IMR-90 (cell line): Measurements from ENCODE around the gene KATNBL1. TPM values are rescaled to one million over a fixed set of nuclear protein-coding genes. Genes with fewer than 3 reads are reported as not detected.

Experiments used
- ATAC-seq: fragments of 200-7000 bp; cut with Tn5 transposase; 2 replicates; pipeline ENCODE4 v1.9.1; 2020; ENCODE audit warnings: low read depth, mild to moderate bottlenecking, moderate library complexity
- BruUV-seq: library from RNA; stranded (reverse); fragments of 400-500 nt; replicated peaks from 2 replicates; lab custom pipeline; 2021; lab: Mats Ljungman, UMichigan
- CTCF ChIA-PET: fragments of 300-600 bp; formaldehyde crosslinking; extraction: SDS; loops from one replicate; lab custom pipeline; 2021; ENCODE audit warnings: antibody characterized with exemption; lab: Yijun Ruan, JAX
- POLR2A ChIA-PET: fragments of 300-600 bp; sonication (Branson Sonifier 250); formaldehyde crosslinking; loops from one replicate; lab custom pipeline; 2022; ENCODE audit warnings: antibody characterized with exemption; ENCODE audit not compliant: unreplicated experiment; lab: Charles Lee
- DNase-seq: peaks from one replicate; pipeline ENCODE4 v3.0.0; 2013
- H2AFZ ChIP-seq: replicated peaks from 2 replicates; pipeline ENCODE3; 2013; ENCODE audit warnings: low read length, mild to moderate bottlenecking; ENCODE audit not compliant: poor library complexity
- H2AK5ac ChIP-seq: 2 replicates; pipeline ENCODE4 v1.6.1; 2013; ENCODE audit warnings: low read depth, low read length, inconsistent platforms
- H2AK9ac ChIP-seq: replicated peaks from 2 replicates; pipeline ENCODE3; 2013; ENCODE audit warnings: mild to moderate bottlenecking, low read depth, low read length, moderate library complexity; ENCODE audit not compliant: poor library complexity
- H2BK120ac ChIP-seq: 2 replicates; pipeline ENCODE4 v1.6.1; 2013; ENCODE audit warnings: low read depth, low read length, inconsistent platforms
- H2BK15ac ChIP-seq: 3 replicates; pipeline ENCODE4 v1.6.1; 2013; ENCODE audit warnings: low read depth, low read length, inconsistent platforms
- H2BK20ac ChIP-seq: 2 replicates; pipeline ENCODE4 v1.6.1; 2013; ENCODE audit warnings: low read depth, mild to moderate bottlenecking, inconsistent platforms, low read length, moderate library complexity
- H2BK5ac ChIP-seq: 2 replicates; pipeline ENCODE4 v1.6.1; 2013; ENCODE audit warnings: mild to moderate bottlenecking, low read depth, low read length, inconsistent platforms; ENCODE audit not compliant: poor library complexity, severe bottlenecking
- H3K14ac ChIP-seq: replicated peaks from 2 replicates; pipeline ENCODE4 v1.6.1; 2013; ENCODE audit warnings: low read depth, low read length, inconsistent platforms
- H3K18ac ChIP-seq: 2 replicates; pipeline ENCODE4 v1.6.1; 2013; ENCODE audit warnings: low read depth, low read length, control low read depth
- H3K23ac ChIP-seq: 2 replicates; pipeline ENCODE4 v1.6.1; 2013; ENCODE audit warnings: low read depth, low read length, inconsistent platforms
- H3K27ac ChIP-seq: 2 replicates; pipeline ENCODE4 v1.5.1; 2013; ENCODE audit warnings: mild to moderate bottlenecking, control low read depth, low read length; ENCODE audit not compliant: insufficient read depth
- H3K27me3 ChIP-seq: 2 replicates; pipeline ENCODE4 v1.6.1; 2013; ENCODE audit warnings: low read length; ENCODE audit not compliant: control insufficient read depth, insufficient read depth
- H3K36me3 ChIP-seq: 2 replicates; pipeline ENCODE4 v1.6.1; 2013; ENCODE audit warnings: low read length, mixed read lengths; ENCODE audit not compliant: control insufficient read depth, insufficient read depth
- H3K4ac ChIP-seq: 2 replicates; pipeline ENCODE4 v1.6.1; 2013; ENCODE audit warnings: low read depth, low read length, inconsistent platforms
- H3K4me1 ChIP-seq: 2 replicates; pipeline ENCODE4 v1.6.1; 2013; ENCODE audit warnings: low read length, mixed read lengths; ENCODE audit not compliant: control insufficient read depth, insufficient read depth
- H3K4me2 ChIP-seq: 2 replicates; pipeline ENCODE4 v1.6.1; 2013; ENCODE audit warnings: low read depth, mild to moderate bottlenecking, control low read depth, low read length, moderate library complexity
- H3K4me3 ChIP-seq: 2 replicates; pipeline ENCODE4 v1.5.1; 2013; ENCODE audit warnings: low read depth, mild to moderate bottlenecking, control low read depth, low read length, moderate library complexity; ENCODE audit not compliant: insufficient read depth
- H3K56ac ChIP-seq: 2 replicates; pipeline ENCODE4 v1.6.1; 2013; ENCODE audit warnings: low read length, inconsistent platforms; ENCODE audit not compliant: insufficient read depth; ENCODE audit errors: extremely low read depth
- H3K79me1 ChIP-seq, 2 experiments: 2 replicates each; pipeline ENCODE4 v1.6.1; 2013; ENCODE audit warnings: low read length in 2 of 2, inconsistent platforms in 1 of 2, low read depth in 1 of 2
- H3K9ac ChIP-seq: 2 replicates; pipeline ENCODE4 v1.6.1; 2013; ENCODE audit warnings: low read depth, low read length, control low read depth
- H3K9me1 ChIP-seq: 2 replicates; pipeline ENCODE4 v1.6.1; 2013; ENCODE audit warnings: low read length, inconsistent platforms; ENCODE audit not compliant: insufficient read depth
- H3K9me3 ChIP-seq: 2 replicates; pipeline ENCODE4 v1.6.1; 2013; ENCODE audit warnings: low read length; ENCODE audit not compliant: control insufficient read depth, insufficient read depth
- H4K20me1 ChIP-seq: 2 replicates; pipeline ENCODE4 v1.6.1; 2013; ENCODE audit warnings: low read length, inconsistent platforms; ENCODE audit not compliant: insufficient read depth
- H4K5ac ChIP-seq: 2 replicates; pipeline ENCODE4 v1.6.1; 2013; ENCODE audit warnings: mild to moderate bottlenecking, low read depth, low read length, control low read depth
- H4K8ac ChIP-seq, 2 experiments: 2 replicates each; pipeline ENCODE4 v1.6.1; 2013; ENCODE audit warnings: low read depth in 2 of 2, low read length in 2 of 2, control low read depth in 1 of 2, inconsistent platforms in 1 of 2
- H4K91ac ChIP-seq: 2 replicates; pipeline ENCODE4 v1.6.1; 2013; ENCODE audit warnings: low read depth, low read length, inconsistent platforms; ENCODE audit not compliant: insufficient read depth
- MAFK ChIP-seq: IDR thresholded peaks from 2 replicates; pipeline ENCODE4 v1.6.1; 2012; ENCODE audit warnings: low read depth, low read length, improper control_type of control experiment
- POLR2A ChIP-seq: IDR thresholded peaks from 2 replicates; pipeline ENCODE4 v1.6.1; 2012; ENCODE audit warnings: mild to moderate bottlenecking, low read depth, low read length
- WGBS, 2 experiments: methylation state at CpG; one replicate each; pipeline versions ENCODE4 v1.1.5 to v1.1.7; 2013; ENCODE audit warnings: missing lambda C conversion rate in 2 of 2; ENCODE audit not compliant: insufficient read length in 1 of 2; ENCODE audit errors: extremely low coverage in 2 of 2; 5-methylcytosine and 5-hydroxymethylcytosine counted together
- dilution Hi-C: fragments of 300-500 bp; cut with HindIII; formaldehyde crosslinking; loops from one replicate; pipeline ENCODE4 v1.14.3; 2018; ENCODE audit warnings: low sequenced_read_pairs; ENCODE audit not compliant: unreplicated experiment
- in situ Hi-C: fragments of 300-500 bp; cut with MboI; formaldehyde crosslinking; loops from 3 replicates; pipeline ENCODE4 v1.14.3; 2019; ENCODE audit warnings: low sequenced_read_pairs, inconsistent platforms, mixed read lengths
- intact Hi-C: fragments of 100-400 bp; cut with micrococcal nuclease; formaldehyde crosslinking; loops from 2 replicates; pipeline ENCODE4 v1.10.0; 2022
- polyA plus RNA-seq, 3 experiments: library from polyadenylated mRNA; depleted of rRNA; stranded (reverse); fragments of >200 nt; gene quantifications; 2 replicates each; pipeline ENCODE4 v1.2.3, GENCODE V29; 2012; ENCODE audit warnings: low replicate concordance in 1 of 3
- total RNA-seq: library from RNA; depleted of rRNA; stranded (reverse); fragments of >200 nt; gene quantifications from 2 replicates; pipeline ENCODE4 v1.2.3, GENCODE V29; 2012

The KATNBL1 gene
- total and polyA plus RNA-seq, 2 of the 4 experiments (the other 2 are of a cell fraction), result 17.1 to 24.0 TPM

GRCh38 chr15:34128898-34129297, 81.0 kb downstream of the KATNBL1 start:
- H3K4me1 ChIP-seq, result no peaks in the 10 kb centered on the region
- intact Hi-C loops (no loop called here), dilution Hi-C loops (no loop called here), in situ Hi-C loops (no loop called here)
- TF ChIP-seq POLR2A (no peak), MAFK (peak; percentile 91)
- H3K9me3 ChIP-seq, result no peaks in the 10 kb centered on the region
- H2AK9ac ChIP-seq, result no peak overlapping the region
- H3K9me1 ChIP-seq, result no peaks in the 10 kb centered on the region; the same call in 1 of the 2 replicates
- H3K23ac ChIP-seq, result no peak overlapping the region
- H3K4ac ChIP-seq, result no peak overlapping the region
- H2AK5ac ChIP-seq, result no peak overlapping the region
- H3K4me2 ChIP-seq, result no peak overlapping the region
- DNase-seq, result no peak
- no TSS peak for BruUV-seq
- H4K20me1 ChIP-seq, result no peaks in the 10 kb centered on the region
- H2BK15ac ChIP-seq, result no peak overlapping the region
- H3K4me3 ChIP-seq, result no peak overlapping the region
- no peaks in the 10 kb centered on the region for H3K79me1 ChIP-seq
- no peak overlapping the region for H3K56ac ChIP-seq
- no peak overlapping the region for H4K91ac ChIP-seq
- no peak overlapping the region for H4K5ac ChIP-seq
- ChIA-PET CTCF (no interaction called here), POLR2A (no interaction called here)
- WGBS, 2 experiments, result no CpG with 5 or more reads among the region's 2 CpGs
- no peaks in the 10 kb centered on the region for H3K36me3 ChIP-seq
- no peak overlapping the region for H3K9ac ChIP-seq
- no peak overlapping the region for H2BK20ac ChIP-seq
- no peak overlapping the region for H2BK5ac ChIP-seq
- no peak overlapping the region for H4K8ac ChIP-seq
- no peak overlapping the region for H2AFZ ChIP-seq
- H3K27me3 ChIP-seq, result no peaks in the 10 kb centered on the region
- no peak overlapping the region for H3K14ac ChIP-seq
- ATAC-seq, result no peak
- no peak overlapping the region for H3K18ac ChIP-seq
- H3K27ac ChIP-seq, result no peak overlapping the region
- no peak overlapping the region for H2BK120ac ChIP-seq
